Kidney capillary endothelial cell (primary cell): ENCODE data around the gene STUB1.

Experiments
- DNase-seq: peaks from one replicate; pipeline ENCODE4 v3.0.0-alpha.2; 2018; ENCODE audit warnings: low spot score

Gene STUB1

GRCh38 chr16:712740-713250 is 32.6 kb downstream of the STUB1 start:
- DNase-seq = peak; percentile 87

GRCh38 chr16:714079-714478 is 33.9 kb downstream of the STUB1 start:
- DNase-seq = no peak

- DNase-seq = peak; percentile 81
These were observed 34.6 kb downstream of the STUB1 start, which contains the start of gene METRN for GRCh38 chr16:714558-715476. TSS of gene METRN (plus strand) at chr16:715118. CDS start at chr16:715290, 172 bp downstream.

- DNase-seq = no peak
These were observed 35.4 kb downstream of the STUB1 start for GRCh38 chr16:715477-716199.

- no peak for DNase-seq
These were observed 36.0 kb downstream of the STUB1 start for GRCh38 chr16:716200-716568.

GRCh38 chr16:716768-717325 is 36.6 kb downstream of the STUB1 start:
- DNase-seq = no peak

- DNase-seq = no peak
These were observed 37.4 kb downstream of the STUB1 start for GRCh38 chr16:717450-718245.

GRCh38 chr16:718389-718788 is 38.2 kb downstream of the STUB1 start:
- no peak for DNase-seq

GRCh38 chr16:718922-719321 is 38.7 kb downstream of the STUB1 start:
- no peak for DNase-seq

GRCh38 chr16:719815-720446 is 39.7 kb downstream of the STUB1 start:
- DNase-seq = no peak

- DNase-seq = peak; percentile 50
These were observed 40.3 kb downstream of the STUB1 start for GRCh38 chr16:720447-720989.

- DNase-seq = peak; percentile 50
These were observed 41.0 kb downstream of the STUB1 start, which contains the start of gene ANTKMT for GRCh38 chr16:720990-721764. TSS of gene ANTKMT (plus strand) at chr16:721146. CDS start at chr16:721275, 129 bp downstream.

- DNase-seq = no peak
These were observed 41.7 kb downstream of the STUB1 start for GRCh38 chr16:721765-722540.

GRCh38 chr16:722835-723633 is 42.8 kb downstream of the STUB1 start:
- DNase-seq = no peak

GRCh38 chr16:723695-724094 is 43.5 kb downstream of the STUB1 start:
- DNase-seq = no peak

GRCh38 chr16:724188-725040 is 44.2 kb downstream of the STUB1 start:
- no peak for DNase-seq

- no peak for DNase-seq
These were observed 44.8 kb downstream of the STUB1 start for GRCh38 chr16:725041-725376.
